NT2/D1 (cell line): ENCODE measurements around the gene BIRC6.

Experiments used
- SUZ12 ChIP-seq: IDR thresholded peaks from 2 replicates; pipeline ENCODE4 v1.6.1; 2011; ENCODE audit not compliant: insufficient read length, insufficient read depth; ENCODE audit errors: extremely low read depth
- YY1 ChIP-seq: IDR thresholded peaks from 2 replicates; pipeline ENCODE4 v1.6.1; 2011; ENCODE audit not compliant: insufficient read length, insufficient read depth
- ZNF274 ChIP-seq: IDR thresholded peaks from 2 replicates; pipeline ENCODE4 v1.6.1; 2011; ENCODE audit warnings: mild to moderate bottlenecking, low read depth, low read length

GRCh38 chr2:32516567-32516966 lies 159.7 kb downstream of the BIRC6 start:
- TF ChIP-seq ZNF274, result no peak
- no peak for TF ChIP-seq SUZ12
- TF ChIP-seq YY1, result no peak
